ENCODE results near the gene POMC. TPM values are rescaled to one million over a fixed set of nuclear protein-coding genes. Genes with fewer than 3 reads are reported as not detected.
"Not testable (repeated sequence)": the region's sequence is repeated elsewhere in the genome, so short reads cannot be mapped to it uniquely, and the experiment has no call there.

Gene POMC
- total RNA-seq, 4 donors from 2014 or later: 1.4 to 26.9 (median 6.4) TPM

DNA sequence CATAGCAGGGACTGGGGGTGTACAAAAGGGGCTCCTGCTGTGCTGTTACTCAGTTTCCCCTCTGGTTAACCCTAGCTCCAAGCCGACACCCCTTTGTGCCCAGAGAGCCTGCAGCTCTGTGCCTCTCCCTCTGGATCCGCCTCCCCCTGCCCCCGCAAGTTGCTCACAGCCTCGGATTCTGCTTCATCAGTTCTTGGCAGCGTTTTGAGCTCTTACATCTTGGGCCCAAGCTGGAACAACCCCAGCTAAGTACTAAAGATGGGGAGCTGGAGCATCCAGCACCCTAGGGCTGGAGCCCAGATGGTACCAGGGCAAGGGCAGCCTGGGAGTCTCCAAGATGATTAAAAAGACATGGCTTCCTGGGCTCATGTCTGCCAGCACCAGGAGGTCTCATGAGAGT is 40.7 kb downstream of the POMC start:
- intact Hi-C loops (cut with DNase I; ENCODE audit: low total_unique reads): no loop called here
- H3K9me3 ChIP-seq: no peaks in the 10 kb centered on the region
- no peaks in the 10 kb centered on the region for H3K27me3 ChIP-seq
- no peak overlapping the region for H3K4me3 ChIP-seq
- TF ChIP-seq, protein P1, sequence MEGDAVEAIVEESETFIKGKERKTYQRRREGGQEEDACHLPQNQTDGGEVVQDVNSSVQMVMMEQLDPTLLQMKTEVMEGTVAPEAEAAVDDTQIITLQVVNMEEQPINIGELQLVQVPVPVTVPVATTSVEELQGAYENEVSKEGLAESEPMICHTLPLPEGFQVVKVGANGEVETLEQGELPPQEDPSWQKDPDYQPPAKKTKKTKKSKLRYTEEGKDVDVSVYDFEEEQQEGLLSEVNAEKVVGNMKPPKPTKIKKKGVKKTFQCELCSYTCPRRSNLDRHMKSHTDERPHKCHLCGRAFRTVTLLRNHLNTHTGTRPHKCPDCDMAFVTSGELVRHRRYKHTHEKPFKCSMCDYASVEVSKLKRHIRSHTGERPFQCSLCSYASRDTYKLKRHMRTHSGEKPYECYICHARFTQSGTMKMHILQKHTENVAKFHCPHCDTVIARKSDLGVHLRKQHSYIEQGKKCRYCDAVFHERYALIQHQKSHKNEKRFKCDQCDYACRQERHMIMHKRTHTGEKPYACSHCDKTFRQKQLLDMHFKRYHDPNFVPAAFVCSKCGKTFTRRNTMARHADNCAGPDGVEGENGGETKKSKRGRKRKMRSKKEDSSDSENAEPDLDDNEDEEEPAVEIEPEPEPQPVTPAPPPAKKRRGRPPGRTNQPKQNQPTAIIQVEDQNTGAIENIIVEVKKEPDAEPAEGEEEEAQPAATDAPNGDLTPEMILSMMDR (IDR thresholded peaks at IDR 0.05): no peak
- no peak for TF ChIP-seq POLR2A (IDR thresholded peaks at IDR 0.05)
- H3K27ac ChIP-seq: peak overlapping the region in 1 of 2 donors; percentile 6
- no peaks in the 10 kb centered on the region for H3K4me1 ChIP-seq
- no peaks in the 10 kb centered on the region for H3K36me3 ChIP-seq
- peak; percentile 33 to 36 for DNase-seq

DNA sequence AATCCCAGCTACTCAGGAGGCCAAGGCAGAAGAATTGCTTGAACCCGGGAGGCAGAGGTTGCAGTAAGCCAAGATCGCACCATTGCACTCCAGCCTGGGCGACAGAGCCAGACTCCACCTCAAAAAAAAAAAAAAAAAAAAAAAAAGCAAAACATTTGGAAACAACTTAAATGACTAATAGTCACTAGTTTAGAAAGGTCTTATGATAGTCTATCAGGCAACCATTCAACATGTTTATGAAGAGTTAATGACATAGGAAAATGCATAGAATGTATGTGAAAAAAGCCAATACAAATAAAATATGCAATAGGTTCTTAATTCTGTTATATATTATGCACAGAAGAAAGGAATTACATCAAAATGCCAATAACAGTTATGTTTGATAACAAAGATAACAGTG is 41.3 kb downstream of the POMC start:
- DNase-seq; intact Hi-C loops (cut with DNase I; ENCODE audit: low total_unique reads); H3K4me1 ChIP-seq; H3K27ac ChIP-seq; H3K9me3 ChIP-seq; H3K4me3 ChIP-seq; H3K27me3 ChIP-seq; H3K36me3 ChIP-seq: not testable (repeated sequence)

DNA sequence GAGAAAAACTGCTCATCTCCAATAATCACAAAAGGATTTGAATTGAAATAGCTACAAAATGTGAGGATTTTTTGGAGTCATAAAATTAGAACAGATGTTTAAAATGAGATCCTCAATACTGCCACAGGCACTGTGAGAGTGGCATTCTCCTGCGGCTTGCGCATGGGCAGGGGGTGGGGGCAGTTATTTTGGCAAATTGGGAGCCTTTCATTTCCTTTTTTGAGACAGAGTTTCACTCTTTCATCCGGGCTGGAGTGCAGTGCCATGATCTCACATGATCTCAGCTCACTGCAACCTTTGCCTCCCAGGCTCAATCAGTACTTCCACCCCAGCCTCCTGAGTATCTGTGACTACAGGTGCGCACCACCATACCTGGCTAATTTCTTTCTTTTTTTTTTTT is 42.4 kb downstream of the POMC start:
- no peak for TF ChIP-seq POLR2A (IDR thresholded peaks at IDR 0.05)
- TF ChIP-seq, protein P1 (IDR thresholded peaks at IDR 0.05): no peak
- Histone ChIP-seq H3K4me1 (no peaks in the 10 kb centered on the region), H3K9me3 (no peaks in the 10 kb centered on the region), H3K36me3 (no peaks in the 10 kb centered on the region), H3K4me3 (no peak overlapping the region), H3K27ac (no peak overlapping the region), H3K27me3 (no peaks in the 10 kb centered on the region)
- DNase-seq: no peak
- intact Hi-C loops (cut with DNase I; ENCODE audit: low total_unique reads): no loop called here

DNA sequence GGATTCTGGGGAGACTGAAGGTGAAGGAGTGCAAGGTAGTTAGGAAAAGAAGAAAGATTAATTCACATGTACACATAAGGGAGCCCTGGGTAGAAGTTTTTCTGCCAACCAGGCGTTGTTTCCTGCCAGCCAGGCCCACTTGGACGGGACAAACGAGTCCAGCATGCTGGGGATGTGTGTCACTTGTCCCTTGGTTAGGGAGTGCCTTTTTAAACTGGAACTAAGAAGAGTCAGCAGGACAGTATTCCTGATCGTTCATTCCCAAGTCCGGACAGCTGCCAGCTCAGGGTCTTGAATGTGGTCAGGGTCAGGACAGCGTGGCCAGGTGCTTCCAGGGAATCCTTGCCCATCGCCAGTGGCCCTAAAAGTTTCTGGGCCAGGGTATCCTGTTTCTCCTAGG is 43.2 kb downstream of the POMC start:
- Histone ChIP-seq H3K9me3 (no peaks in the 10 kb centered on the region), H3K27me3 (no peaks in the 10 kb centered on the region), H3K36me3 (no peaks in the 10 kb centered on the region), H3K4me1 (no peaks in the 10 kb centered on the region), H3K4me3 (no peak overlapping the region), H3K27ac (no peak overlapping the region)
- DNase-seq: no peak
- intact Hi-C loops (cut with DNase I; ENCODE audit: low total_unique reads): no loop called here
- no peak for TF ChIP-seq POLR2A (IDR thresholded peaks at IDR 0.05)
- TF ChIP-seq, protein P1 (IDR thresholded peaks at IDR 0.05): no peak

DNA sequence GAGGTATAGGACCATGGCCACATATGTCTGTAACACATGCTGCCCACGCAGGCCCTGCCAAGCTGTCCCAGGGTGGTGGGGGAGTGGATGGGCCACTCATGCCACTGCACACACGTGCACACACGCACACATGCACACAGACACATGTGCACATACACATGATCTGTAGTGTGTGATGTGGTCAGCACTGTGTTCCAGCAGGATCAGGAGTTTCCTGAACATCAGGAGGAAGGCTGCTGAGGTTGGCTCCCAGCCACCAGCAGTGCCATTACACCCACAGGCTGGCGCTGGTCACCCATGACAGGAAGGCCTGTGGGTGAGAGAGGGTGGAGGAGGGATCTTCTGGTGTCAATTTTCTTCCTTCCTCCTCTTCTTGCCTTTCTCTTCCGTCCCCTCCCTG is 44.7 kb downstream of the POMC start:
- Histone ChIP-seq H3K36me3 (no peaks in the 10 kb centered on the region), H3K4me1 (no peaks in the 10 kb centered on the region), H3K4me3 (no peak overlapping the region), H3K27me3 (no peaks in the 10 kb centered on the region), H3K27ac (no peak overlapping the region), H3K9me3 (no peaks in the 10 kb centered on the region)
- no peak for DNase-seq
- TF ChIP-seq POLR2A (IDR thresholded peaks at IDR 0.05): no peak
- intact Hi-C loops (cut with DNase I; ENCODE audit: low total_unique reads): no loop called here

DNA sequence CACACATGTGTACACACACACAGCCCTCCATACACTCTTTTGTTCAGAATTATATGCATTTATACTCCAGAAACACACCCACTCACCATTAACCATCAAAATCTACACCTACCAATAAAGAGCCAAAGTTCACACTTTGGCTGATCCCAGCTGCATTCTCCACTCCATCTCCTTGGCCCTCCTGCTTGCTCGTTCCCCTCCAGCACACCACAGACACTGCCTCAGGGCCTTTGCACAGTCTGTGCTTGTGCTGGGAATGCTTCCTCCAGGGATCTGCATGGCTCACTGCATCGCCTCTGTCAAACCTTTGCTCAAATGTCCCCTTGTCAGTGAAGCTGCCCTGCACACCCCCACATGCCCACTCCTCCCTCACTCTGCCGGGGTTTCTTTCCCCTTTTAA is 46.0 kb downstream of the POMC start:
- no peaks in the 10 kb centered on the region for H3K27me3 ChIP-seq
- TF ChIP-seq, protein P1 (IDR thresholded peaks at IDR 0.05): no peak
- TF ChIP-seq POLR2A (IDR thresholded peaks at IDR 0.05): no peak
- H3K27ac ChIP-seq: no peak overlapping the region
- H3K4me1 ChIP-seq: no peaks in the 10 kb centered on the region
- H3K36me3 ChIP-seq: no peaks in the 10 kb centered on the region
- no peak for DNase-seq
- intact Hi-C loops (cut with DNase I; ENCODE audit: low total_unique reads): no loop called here
- no peak overlapping the region for H3K4me3 ChIP-seq
- H3K9me3 ChIP-seq: no peaks in the 10 kb centered on the region
